A549 (cell line): ENCODE measurements around the gene UMAD1. TPM values are rescaled to one million over a fixed set of nuclear protein-coding genes. Genes with fewer than 3 reads are reported as not detected.

ENCODE experiments used
- ATAC-seq, 2 experiments: fragments of 200-7000 bp in 1 of 2; fragments of >200 bp in 1 of 2; cut with Nextera tagmentation in 1 of 2; cut with Tn5 transposase in 1 of 2; 3 replicates each; pipeline versions ENCODE4 v1.8.0 to v1.9.1; 2018 to 2020; ENCODE audit warnings: mild to moderate bottlenecking in 1 of 2, moderate library complexity in 1 of 2
- CTCF ChIA-PET: fragments of 300-600 bp; sonication (Branson Sonifier 250); formaldehyde crosslinking; extraction: SDS; loops from one replicate; lab custom pipeline; 2021; ENCODE audit warnings: antibody characterized with exemption, inconsistent platforms; lab: Yijun Ruan, JAX
- POLR2A ChIA-PET: fragments of 350-600 bp; formaldehyde crosslinking; extraction: SDS; loops from one replicate; lab custom pipeline; 2021; ENCODE audit warnings: antibody characterized with exemption, inconsistent platforms; lab: Yijun Ruan, JAX
- DNase-seq, 2 experiments: peaks; one replicate each; pipeline versions ENCODE4 v3.0.0 to v3.0.0-alpha.2; 2011 to 2016; ENCODE audit warnings: low read depth in 1 of 2, low spot score in 1 of 2
- FAIRE-seq: peaks from 2 replicates; lab custom pipeline; 2011; peaks lifted over from hg19 to GRCh38; lab: Jason Lieb, UNC
- H3K27ac ChIP-seq, 2 experiments: fragments of >200 bp; sonication (Bioruptor Twin); formaldehyde crosslinking; 3 replicates each; pipeline ENCODE4 v1.5.1; 2016 to 2017
- H3K4me1 ChIP-seq: fragments of >200 bp; sonication (Bioruptor Twin); formaldehyde crosslinking; 3 replicates; pipeline ENCODE4 v1.6.1; 2016
- H3K4me2 ChIP-seq: fragments of >200 bp; sonication (Bioruptor Twin); formaldehyde crosslinking; 3 replicates; pipeline ENCODE4 v1.6.1; 2016
- H3K4me3 ChIP-seq: fragments of >200 bp; sonication (Bioruptor Twin); formaldehyde crosslinking; 3 replicates; pipeline ENCODE4 v1.5.1; 2016
- H3K9me3 ChIP-seq: fragments of >200 bp; sonication (Bioruptor Twin); formaldehyde crosslinking; 3 replicates; pipeline ENCODE4 v1.6.1; 2016
- BHLHE40 ChIP-seq: IDR thresholded peaks from 2 replicates; pipeline ENCODE4 v1.6.1; 2012; ENCODE audit warnings: low read depth, low read length, inconsistent platforms
- CBX8 ChIP-seq: fragments of 200-600 bp; sonication (generic); IDR thresholded peaks from 2 replicates; pipeline ENCODE4 v1.6.1; 2016
- CHD2 ChIP-seq: fragments of 150-350 bp; IDR thresholded peaks from 2 replicates; pipeline ENCODE4 v1.6.1; 2014; ENCODE audit warnings: low read length; ENCODE audit not compliant: partially characterized antibody
- CTCF ChIP-seq: fragments of >200 bp; sonication (Bioruptor Twin); formaldehyde crosslinking; IDR thresholded peaks from 3 replicates; pipeline ENCODE4 v1.5.1; 2016
- FOSB ChIP-seq: fragments of 250-450 bp; sonication (Bioruptor Pico); IDR thresholded peaks from 2 replicates; pipeline ENCODE4 v1.5.0; 2020; ENCODE audit warnings: mild to moderate bottlenecking, moderate library complexity
- HEYL ChIP-seq: fragments of 250-450 bp; sonication (Bioruptor Pico); IDR thresholded peaks from 2 replicates; pipeline ENCODE4 v1.8.0; 2021; ENCODE audit warnings: mild to moderate bottlenecking, moderate library complexity
- HOXB13 ChIP-seq: fragments of 250-450 bp; sonication (Bioruptor Pico); IDR thresholded peaks from 2 replicates; pipeline ENCODE4 v1.5.0; 2020; ENCODE audit warnings: low read depth, mild to moderate bottlenecking, moderate library complexity
- JUN ChIP-seq, 2 experiments: fragments of >200 bp; sonication (Bioruptor Twin); formaldehyde crosslinking; IDR thresholded peaks; 2 replicates in 1 of 2; 3 replicates in 1 of 2; pipeline ENCODE4 v1.6.1; 2016 to 2017
- KDM5A ChIP-seq: fragments of 200-600 bp; sonication (generic); IDR thresholded peaks from 2 replicates; pipeline ENCODE4 v1.6.1; 2016; ENCODE audit warnings: antibody characterized with exemption, mild to moderate bottlenecking
- MAZ ChIP-seq: fragments of 150-350 bp; IDR thresholded peaks from 2 replicates; pipeline ENCODE4 v1.6.1; 2014; ENCODE audit warnings: antibody characterized with exemption, low read depth, low read length, borderline replicate concordance
- NR3C1 ChIP-seq: fragments of >200 bp; sonication (Bioruptor Twin); formaldehyde crosslinking; IDR thresholded peaks from 3 replicates; pipeline ENCODE4 v1.6.1; 2017
- PHF8 ChIP-seq: fragments of 200-600 bp; sonication (generic); IDR thresholded peaks from 2 replicates; pipeline ENCODE4 v1.6.1; 2016; ENCODE audit warnings: low read depth, mild to moderate bottlenecking, antibody characterized with exemption, moderate library complexity, borderline replicate concordance
- SREBF2 ChIP-seq: fragments of 450-650 bp; IDR thresholded peaks from 2 replicates; pipeline ENCODE4 v1.6.1; 2014; ENCODE audit warnings: mild to moderate bottlenecking, moderate library complexity
- USF2 ChIP-seq: fragments of 450-650 bp; IDR thresholded peaks from 2 replicates; pipeline ENCODE4 v1.6.1; 2014; ENCODE audit warnings: antibody characterized with exemption
- ZC3H11A ChIP-seq: fragments of 450-650 bp; IDR thresholded peaks from 2 replicates; pipeline ENCODE4 v1.6.1; 2014; ENCODE audit warnings: antibody characterized with exemption, mild to moderate bottlenecking
- WGBS: methylation state at CpG from one replicate; pipeline ENCODE4 v1.1.6; 2017; ENCODE audit errors: missing lambda C conversion rate; 5-methylcytosine and 5-hydroxymethylcytosine counted together
- polyA plus RNA-seq, 4 experiments: library from polyadenylated mRNA; depleted of rRNA in 3 of 4; stranded (reverse); fragments of >200 nt; fragmentation: RNase III in 1 of 4; extraction: RNeasy Plus Mini Kit Qiagen cat#74134 plus additional on column Dnase treatment in 1 of 4; gene quantifications; 2 replicates in 3 of 4; 3 replicates in 1 of 4; pipeline ENCODE4 v1.2.3, GENCODE V29; 2011 to 2017
- TF ChIP-seq, protein P1 (sequence below): fragments of 200-600 bp; sonication (generic); IDR thresholded peaks from 2 replicates; pipeline ENCODE4 v1.6.1; 2016; ENCODE audit warnings: antibody characterized with exemption, mild to moderate bottlenecking, moderate library complexity
- TF ChIP-seq, protein P2 (sequence below): fragments of >200 bp; sonication (Bioruptor Twin); formaldehyde crosslinking; IDR thresholded peaks from 2 replicates; pipeline ENCODE4 v1.6.1; 2016

Gene UMAD1
- polyA plus RNA-seq, 2 of the 4 experiments (the other 2 are of a cell fraction) = 21.4 to 46.4 TPM

DNA sequence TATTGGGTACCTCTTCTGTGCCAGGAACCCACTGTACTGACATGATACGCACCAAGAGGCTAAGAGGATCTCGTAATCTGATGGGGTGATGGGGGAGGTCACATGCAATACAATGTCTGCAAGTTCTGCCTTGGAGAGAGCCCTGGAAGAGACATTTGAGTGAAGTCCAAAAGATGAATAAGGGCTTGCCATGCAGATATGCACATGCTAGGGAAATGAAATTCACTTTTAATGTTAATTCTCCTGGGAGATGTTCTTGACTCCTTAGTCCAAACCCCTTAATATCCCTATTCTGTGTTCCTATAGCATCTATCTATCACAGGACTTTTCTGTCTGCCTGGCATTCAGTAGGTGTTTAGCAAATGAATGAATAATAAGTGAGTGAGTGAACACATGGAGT, 274.0 kb downstream of the UMAD1 start:
- DNase-seq (no peak), FAIRE-seq (no peak), ATAC-seq (no peak)
- WGBS = 83% methylated on average over 2 of the region's 2 CpGs
- H3K27ac ChIP-seq = no peak overlapping the region
- no peak overlapping the region for H3K4me2 ChIP-seq
- POLR2A ChIA-PET = no interaction called here
- no peak for TF ChIP-seq FOSB (CRISPR knock-in tag)
- TF ChIP-seq, protein P1, sequence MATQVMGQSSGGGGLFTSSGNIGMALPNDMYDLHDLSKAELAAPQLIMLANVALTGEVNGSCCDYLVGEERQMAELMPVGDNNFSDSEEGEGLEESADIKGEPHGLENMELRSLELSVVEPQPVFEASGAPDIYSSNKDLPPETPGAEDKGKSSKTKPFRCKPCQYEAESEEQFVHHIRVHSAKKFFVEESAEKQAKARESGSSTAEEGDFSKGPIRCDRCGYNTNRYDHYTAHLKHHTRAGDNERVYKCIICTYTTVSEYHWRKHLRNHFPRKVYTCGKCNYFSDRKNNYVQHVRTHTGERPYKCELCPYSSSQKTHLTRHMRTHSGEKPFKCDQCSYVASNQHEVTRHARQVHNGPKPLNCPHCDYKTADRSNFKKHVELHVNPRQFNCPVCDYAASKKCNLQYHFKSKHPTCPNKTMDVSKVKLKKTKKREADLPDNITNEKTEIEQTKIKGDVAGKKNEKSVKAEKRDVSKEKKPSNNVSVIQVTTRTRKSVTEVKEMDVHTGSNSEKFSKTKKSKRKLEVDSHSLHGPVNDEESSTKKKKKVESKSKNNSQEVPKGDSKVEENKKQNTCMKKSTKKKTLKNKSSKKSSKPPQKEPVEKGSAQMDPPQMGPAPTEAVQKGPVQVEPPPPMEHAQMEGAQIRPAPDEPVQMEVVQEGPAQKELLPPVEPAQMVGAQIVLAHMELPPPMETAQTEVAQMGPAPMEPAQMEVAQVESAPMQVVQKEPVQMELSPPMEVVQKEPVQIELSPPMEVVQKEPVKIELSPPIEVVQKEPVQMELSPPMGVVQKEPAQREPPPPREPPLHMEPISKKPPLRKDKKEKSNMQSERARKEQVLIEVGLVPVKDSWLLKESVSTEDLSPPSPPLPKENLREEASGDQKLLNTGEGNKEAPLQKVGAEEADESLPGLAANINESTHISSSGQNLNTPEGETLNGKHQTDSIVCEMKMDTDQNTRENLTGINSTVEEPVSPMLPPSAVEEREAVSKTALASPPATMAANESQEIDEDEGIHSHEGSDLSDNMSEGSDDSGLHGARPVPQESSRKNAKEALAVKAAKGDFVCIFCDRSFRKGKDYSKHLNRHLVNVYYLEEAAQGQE = no peak
- no peak for TF ChIP-seq USF2
- CTCF ChIA-PET = no interaction called here
- no peaks in the 10 kb centered on the region for H3K9me3 ChIP-seq
- H3K4me1 ChIP-seq = peaks cover 8% of the 10 kb centered on the region; the same call in 2 of the 3 replicates
- no peak overlapping the region for H3K4me3 ChIP-seq

DNA sequence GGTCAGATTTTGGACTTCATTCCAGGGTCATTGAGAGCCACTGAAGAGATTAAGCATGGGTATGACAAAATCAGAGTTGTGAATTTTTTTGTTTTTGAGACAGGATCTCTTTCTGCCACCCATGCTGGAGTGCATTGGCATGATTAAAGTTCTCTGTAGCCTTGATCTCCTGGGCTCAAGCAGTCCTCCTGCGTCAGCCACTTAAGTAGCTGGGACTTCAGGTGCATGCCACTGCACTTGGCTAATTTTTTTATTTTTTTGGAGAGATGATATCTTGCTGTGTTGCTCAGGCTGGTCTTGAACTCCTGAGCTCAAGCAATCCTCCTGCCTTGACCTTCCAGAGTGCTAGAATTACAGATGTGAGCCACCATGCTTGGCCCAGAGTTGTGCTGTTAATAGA, 275.5 kb downstream of the UMAD1 start:
- POLR2A ChIA-PET = no interaction called here
- TF ChIP-seq, protein P2, sequence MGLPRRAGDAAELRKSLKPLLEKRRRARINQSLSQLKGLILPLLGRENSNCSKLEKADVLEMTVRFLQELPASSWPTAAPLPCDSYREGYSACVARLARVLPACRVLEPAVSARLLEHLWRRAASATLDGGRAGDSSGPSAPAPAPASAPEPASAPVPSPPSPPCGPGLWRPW = no peak
- TF ChIP-seq CBX8 = no peak
- CTCF ChIA-PET = no interaction called here
- no peak for FAIRE-seq
- Histone ChIP-seq H3K4me1 (peaks cover 6% of the 10 kb centered on the region; the same call in 2 of the 3 replicates), H3K4me3 (no peak overlapping the region), H3K9me3 (no peaks in the 10 kb centered on the region), H3K27ac (no peak overlapping the region), H3K4me2 (no peak overlapping the region)
- no peak for ATAC-seq
- 79% methylated on average over 1 of the region's 1 CpG for WGBS
- DNase-seq = no peak

GRCh38 chr7:7917593-7917992, 277.0 kb downstream of the UMAD1 start:
- no peak for FAIRE-seq
- CTCF ChIA-PET = no interaction called here
- 67% methylated on average over 1 of the region's 1 CpG for WGBS

More at GRCh38 chr7:7917593-7917992, 277.0 kb downstream of the UMAD1 start:
- Histone ChIP-seq H3K9me3 (no peaks in the 10 kb centered on the region), H3K4me3 (no peak overlapping the region), H3K4me2 (no peak overlapping the region), H3K4me1 (no peaks in the 10 kb centered on the region), H3K27ac (no peak overlapping the region)
- no peak for TF ChIP-seq HOXB13
- TF ChIP-seq MAZ = no peak
- no peak for TF ChIP-seq BHLHE40
- no peak for TF ChIP-seq SREBF2
- TF ChIP-seq HEYL (CRISPR knock-in tag) = no peak
- no peak for TF ChIP-seq PHF8
- TF ChIP-seq USF2 = no peak
- no peak for TF ChIP-seq NR3C1
- no peak for TF ChIP-seq JUN (IDR thresholded peaks at IDR 0.05)
- TF ChIP-seq ZC3H11A = no peak
- TF ChIP-seq CHD2 = no peak
- no peak for TF ChIP-seq KDM5A
- TF ChIP-seq CTCF = no peak
- ATAC-seq (no peak), DNase-seq (no peak)
- POLR2A ChIA-PET = no interaction called here
